ENCODE results near the gene LIFR. TPM values are rescaled to one million over a fixed set of nuclear protein-coding genes. Genes with fewer than 3 reads are reported as not detected.

Gene LIFR
- total and polyA plus RNA-seq, 10 donors, result 6.8 to 191 (median 93.3) TPM

DNA sequence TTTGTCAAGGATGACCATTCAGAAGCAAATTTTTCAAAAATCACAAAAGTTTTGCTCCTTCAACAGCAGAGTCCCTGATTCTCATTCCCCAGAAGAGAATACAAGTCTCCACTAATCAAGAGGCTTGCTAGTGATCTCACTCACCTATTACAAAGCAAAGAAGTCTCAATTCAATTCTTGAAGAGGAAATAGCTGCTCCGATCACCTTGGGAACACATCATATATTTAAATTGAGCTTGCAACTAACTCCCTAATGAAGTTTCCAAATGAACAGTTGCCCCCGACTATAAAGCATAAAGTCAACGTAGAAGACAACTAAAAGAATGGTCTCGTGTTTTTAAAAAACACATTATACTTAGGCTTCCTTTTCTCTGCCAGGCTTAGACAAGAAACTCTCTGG, 1.6 kb downstream of the LIFR start:
- Histone ChIP-seq H3K27me3 (replicated peaks in 1 of 7) (peaks cover 0 to 68% (median 18%) of the 10 kb centered on the region in 7 donors), H3K27ac (peak overlapping the region in 7 of 8 donors; percentile 16 to 96 (median 89)), H3K9me3 (no peaks in the 10 kb centered on the region), H3K4me1 (peaks cover 0 to 54% (median 29%) of the 10 kb centered on the region in 6 donors), H3K36me3 (no peaks in the 10 kb centered on the region), H3K4me3 (peak overlapping the region; percentile 22 to 78 (median 52))
- TF ChIP-seq POLR2A (IDR thresholded peaks at IDR 0.05), result no peak
- 16 to 23% (median 21%) methylated on average over 4 of the region's 4 CpGs for WGBS, 5 donors
- intact Hi-C loops (cut with DNase I; ENCODE audit: low total_unique reads), result loop anchor here (10.0 kb wide), 1 partner anchor 250 kb away; no protein-coding TSS in a partner anchor
- DNase-seq, result no peak

DNA sequence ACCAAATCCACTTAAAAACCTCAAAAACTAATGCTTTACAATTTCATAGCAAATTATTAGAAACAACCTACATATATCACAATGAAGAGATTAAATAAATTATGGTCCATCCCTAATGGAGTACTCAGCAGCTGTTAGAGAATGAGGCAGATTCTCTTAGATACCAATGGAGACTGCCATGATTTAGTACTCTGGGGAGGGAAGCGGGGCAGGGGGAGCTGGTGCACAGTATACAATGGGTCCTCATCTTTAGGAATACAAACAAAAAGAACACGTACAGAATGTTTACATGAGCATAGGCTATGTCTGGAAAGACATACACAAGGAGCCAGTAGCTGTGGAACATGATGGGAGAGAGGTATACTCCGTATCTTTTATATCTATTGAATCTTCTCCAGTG, 2.0 kb downstream of the LIFR start:
- H3K4me1 ChIP-seq, result peaks cover 0 to 58% (median 29%) of the 10 kb centered on the region in 6 donors
- peak overlapping the region in 7 of 8 donors; percentile 16 to 96 (median 89) for H3K27ac ChIP-seq
- H3K4me3 ChIP-seq, result peak overlapping the region; percentile 22 to 78 (median 52)
- intact Hi-C loops (cut with DNase I; ENCODE audit: low total_unique reads), result loop anchor here (10.0 kb wide), 1 partner anchor 250 kb away; no protein-coding TSS in a partner anchor
- no peaks in the 10 kb centered on the region for H3K36me3 ChIP-seq
- H3K9me3 ChIP-seq, result no peaks in the 10 kb centered on the region
- DNase-seq, result no peak
- TF ChIP-seq POLR2A (IDR thresholded peaks at IDR 0.05), result no peak
- TF ChIP-seq, protein P1, sequence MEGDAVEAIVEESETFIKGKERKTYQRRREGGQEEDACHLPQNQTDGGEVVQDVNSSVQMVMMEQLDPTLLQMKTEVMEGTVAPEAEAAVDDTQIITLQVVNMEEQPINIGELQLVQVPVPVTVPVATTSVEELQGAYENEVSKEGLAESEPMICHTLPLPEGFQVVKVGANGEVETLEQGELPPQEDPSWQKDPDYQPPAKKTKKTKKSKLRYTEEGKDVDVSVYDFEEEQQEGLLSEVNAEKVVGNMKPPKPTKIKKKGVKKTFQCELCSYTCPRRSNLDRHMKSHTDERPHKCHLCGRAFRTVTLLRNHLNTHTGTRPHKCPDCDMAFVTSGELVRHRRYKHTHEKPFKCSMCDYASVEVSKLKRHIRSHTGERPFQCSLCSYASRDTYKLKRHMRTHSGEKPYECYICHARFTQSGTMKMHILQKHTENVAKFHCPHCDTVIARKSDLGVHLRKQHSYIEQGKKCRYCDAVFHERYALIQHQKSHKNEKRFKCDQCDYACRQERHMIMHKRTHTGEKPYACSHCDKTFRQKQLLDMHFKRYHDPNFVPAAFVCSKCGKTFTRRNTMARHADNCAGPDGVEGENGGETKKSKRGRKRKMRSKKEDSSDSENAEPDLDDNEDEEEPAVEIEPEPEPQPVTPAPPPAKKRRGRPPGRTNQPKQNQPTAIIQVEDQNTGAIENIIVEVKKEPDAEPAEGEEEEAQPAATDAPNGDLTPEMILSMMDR (IDR thresholded peaks at IDR 0.05 in 8 of 11, conservative IDR thresholded peaks at IDR 0.05 in 3 of 11), result no peak
- no peak for TF ChIP-seq POLR2AphosphoS5 (IDR thresholded peaks at IDR 0.05)
- H3K27me3 ChIP-seq (replicated peaks in 1 of 7), result peaks cover 0 to 73% (median 18%) of the 10 kb centered on the region in 7 donors
- 43 to 62% (median 52%) methylated on average over 3 of the region's 3 CpGs for WGBS, 5 donors

DNA sequence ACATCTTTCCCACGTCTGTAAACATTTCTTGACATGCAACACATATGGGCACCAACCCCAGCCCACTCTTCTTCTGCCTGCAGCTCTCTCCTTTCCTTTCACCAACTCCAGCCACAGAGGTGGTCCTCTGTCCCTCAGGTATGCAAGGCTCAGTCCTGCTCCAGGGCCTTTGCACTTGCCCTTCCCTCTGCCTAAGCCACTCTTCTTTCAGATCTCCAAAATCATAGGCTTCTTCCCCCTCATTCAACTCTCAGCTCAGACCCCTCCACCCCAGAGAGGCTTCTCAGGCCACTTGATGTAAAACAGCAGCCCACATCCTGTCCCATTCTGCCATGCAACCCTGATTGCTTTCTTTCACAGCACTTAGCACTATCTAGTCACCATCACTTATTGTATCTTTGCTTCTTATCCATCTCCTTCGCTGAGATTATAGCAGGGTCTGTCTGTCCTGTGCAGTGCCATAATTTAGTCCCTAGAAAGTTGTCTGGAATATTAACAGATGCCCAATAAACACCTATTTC, 3.4 kb downstream of the LIFR start:
- 32 to 49% (median 46%) methylated on average over 2 of the region's 2 CpGs for WGBS, 5 donors
- intact Hi-C loops (cut with DNase I; ENCODE audit: low total_unique reads), result loop anchor here (10.0 kb wide), 1 partner anchor 252 kb away; no protein-coding TSS in a partner anchor

DNA sequence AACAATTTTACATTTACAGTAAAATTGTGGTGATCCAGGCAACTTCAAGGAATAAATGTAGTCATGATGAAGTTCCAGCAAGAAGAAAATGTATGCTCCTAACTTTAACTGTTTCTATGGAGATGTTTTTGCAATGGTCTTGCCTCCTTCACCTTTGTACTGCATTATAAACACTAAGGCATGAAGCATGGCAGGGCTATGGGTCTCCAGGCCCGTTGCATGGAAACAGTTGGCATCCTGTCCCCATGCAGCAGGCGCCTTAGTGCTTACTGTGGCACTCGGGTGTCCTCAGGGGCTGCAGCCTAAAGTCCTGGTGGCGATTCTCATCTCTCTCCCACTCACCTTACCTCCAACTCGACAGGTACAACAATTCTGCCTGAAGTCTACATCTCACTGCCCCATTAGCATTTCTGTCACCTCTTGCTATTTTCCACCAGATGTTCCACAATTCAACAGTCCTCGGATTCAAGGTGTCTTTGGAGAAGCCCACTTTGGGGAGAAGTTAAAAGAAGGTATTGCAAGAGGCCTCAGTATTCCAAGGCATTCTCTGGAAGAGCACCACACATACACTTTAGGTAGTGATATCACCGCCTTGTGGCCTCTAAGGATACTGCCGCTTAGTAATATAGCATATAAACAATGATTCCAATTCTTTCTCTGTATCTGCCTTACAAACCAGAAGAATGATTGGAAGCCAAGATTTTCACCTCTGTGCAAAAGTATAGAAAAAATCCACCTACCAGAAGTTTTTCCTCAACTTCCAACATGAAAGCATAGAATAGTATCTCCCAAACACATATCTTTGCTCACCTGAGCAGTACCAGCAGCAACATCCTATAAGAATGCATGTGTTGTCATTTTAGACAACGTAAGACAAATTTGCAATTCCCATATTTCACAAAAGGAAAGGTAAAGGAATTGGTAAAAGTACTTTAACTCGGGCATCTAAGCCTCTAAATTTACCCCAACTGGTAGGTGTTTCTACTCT, 5.1 kb downstream of the LIFR start:
- Histone ChIP-seq H3K27ac (peak overlapping the region in 5 of 8 donors; percentile 25 to 55 (median 33)), H3K27me3 (replicated peaks in 1 of 7) (peaks cover 0 to 43% (median 12%) of the 10 kb centered on the region in 7 donors), H3K4me1 (peaks cover 0 to 77% (median 32%) of the 10 kb centered on the region in 6 donors), H3K36me3 (no peaks in the 10 kb centered on the region), H3K9me3 (no peaks in the 10 kb centered on the region), H3K4me3 (peak overlapping the region in 2 of 8 donors; percentile 67 to 78)
- no peak for DNase-seq
- TF ChIP-seq, protein P1 (IDR thresholded peaks at IDR 0.05 in 8 of 11, conservative IDR thresholded peaks at IDR 0.05 in 3 of 11), result peak; percentile 12 to 61 (median 44)
- TF ChIP-seq POLR2AphosphoS5 (IDR thresholded peaks at IDR 0.05) (peak in 1 of 3 donors; percentile 28), POLR2A (IDR thresholded peaks at IDR 0.05) (no peak)
- intact Hi-C loops (cut with DNase I; ENCODE audit: low total_unique reads), result loop anchor here (10.0 kb wide), 1 partner anchor 253 kb away; no protein-coding TSS in a partner anchor
- 43 to 50% (median 47%) methylated on average over 10 of the region's 10 CpGs for WGBS, 5 donors

More for the DNA sequence above, 3.4 kb downstream of the LIFR start:
- H3K9me3 ChIP-seq, result no peaks in the 10 kb centered on the region
- TF ChIP-seq POLR2A (IDR thresholded peaks at IDR 0.05) (no peak), POLR2AphosphoS5 (IDR thresholded peaks at IDR 0.05) (no peak)
- TF ChIP-seq, protein P1 (IDR thresholded peaks at IDR 0.05 in 8 of 11, conservative IDR thresholded peaks at IDR 0.05 in 3 of 11), result no peak
- H3K4me3 ChIP-seq, result peak overlapping the region in 4 of 8 donors; percentile 13 to 78 (median 40)
- no peaks in the 10 kb centered on the region for H3K36me3 ChIP-seq
- no peak for DNase-seq
- H3K4me1 ChIP-seq, result peaks cover 0 to 70% (median 33%) of the 10 kb centered on the region in 6 donors
- peaks cover 0 to 61% (median 18%) of the 10 kb centered on the region in 7 donors for H3K27me3 ChIP-seq (replicated peaks in 1 of 7)
- H3K27ac ChIP-seq, result peak overlapping the region in 6 of 8 donors; percentile 3 to 55 (median 42)
